DMS 273 (cell line): ENCODE results near the gene COL4A5.

Experiments
- DNase-seq: peaks from one replicate; lab custom pipeline; 2025; ENCODE audit not compliant: unreplicated experiment; lab: John Stamatoyannopoulos, UW

COL4A5 gene

DNA sequence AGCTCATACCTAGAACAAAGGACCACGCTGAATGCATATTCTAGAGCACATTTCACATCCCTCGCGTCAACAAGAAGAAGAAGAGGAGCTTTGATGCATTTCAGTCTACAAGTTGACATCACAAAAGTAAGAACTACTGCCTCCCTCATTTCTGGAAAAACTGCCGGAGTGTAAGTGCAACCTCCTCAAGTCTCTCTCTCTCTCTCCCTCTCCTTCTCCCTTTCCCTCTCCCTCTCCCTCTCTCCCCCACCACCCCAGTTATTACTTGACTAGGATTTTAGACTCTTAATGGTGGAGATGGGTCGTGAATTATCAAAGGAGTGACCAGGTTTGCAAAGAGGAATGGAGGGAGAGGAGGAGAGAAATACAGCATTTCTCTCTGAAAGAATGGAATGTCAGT is 298.1 kb downstream of the COL4A5 start:
- no peak for DNase-seq

DNA sequence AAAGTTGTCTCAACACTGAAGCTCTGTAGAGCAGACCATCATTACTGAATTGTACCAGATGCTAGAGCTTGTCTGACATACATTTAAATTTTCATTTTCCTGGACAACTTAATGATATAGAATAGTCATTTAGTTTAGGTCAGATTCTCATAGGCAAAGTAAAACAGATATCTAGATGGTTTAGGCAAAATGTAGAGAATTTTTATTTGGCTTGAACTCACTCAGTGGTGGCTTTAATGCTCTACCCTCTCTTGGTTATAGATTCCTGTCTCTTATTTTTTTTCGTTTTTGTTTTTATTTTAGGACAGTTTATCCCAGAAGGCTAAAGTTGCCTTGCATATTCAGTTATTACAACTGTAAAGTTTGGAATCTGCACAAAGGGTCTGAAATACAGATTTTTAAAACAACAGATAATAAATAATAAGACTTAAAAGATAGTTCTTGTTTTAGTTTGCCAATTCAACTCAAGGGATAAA is 300.7 kb downstream of the COL4A5 start:
- no peak for DNase-seq
